ENCODE results near the gene EPM2AIP1. TPM values are rescaled to one million over a fixed set of nuclear protein-coding genes. Genes with fewer than 3 reads are reported as not detected.

Gene EPM2AIP1
- total RNA-seq, 2 experiments from 2014 or later: 21.6 to 28.1 TPM

DNA sequence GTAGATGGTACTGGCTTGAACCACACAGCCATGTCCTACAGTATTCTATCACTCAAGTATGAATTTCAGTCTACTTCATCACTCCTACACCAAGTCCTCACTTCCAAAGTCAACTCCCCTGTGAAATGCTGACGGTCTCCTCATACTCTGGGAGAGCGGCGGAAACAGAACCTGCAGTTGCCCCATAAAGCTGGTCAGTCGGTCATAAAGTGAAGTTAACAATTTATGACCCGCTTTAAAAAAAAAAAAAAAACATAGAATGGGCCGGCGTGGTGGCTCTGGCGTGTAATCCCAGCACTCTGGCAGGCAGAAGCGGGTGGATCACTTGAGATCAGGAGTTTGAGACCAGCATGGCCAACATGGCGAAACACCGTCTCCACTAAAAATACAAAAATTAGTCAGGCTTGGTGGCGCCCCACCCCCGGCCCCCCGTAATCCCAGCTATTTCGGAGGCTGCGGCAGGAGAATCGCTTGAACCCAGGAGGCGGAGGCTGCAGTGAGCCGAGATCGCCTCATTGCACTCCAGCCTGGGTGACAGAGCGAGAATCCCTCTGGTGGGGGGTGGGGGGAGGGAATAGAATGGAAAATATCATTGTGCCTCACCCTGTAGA is 50.2 kb downstream of the EPM2AIP1 start:
- H3K36me3 Mint-ChIP-seq (ENCODE audit: low read depth): peaks cover 7% of the 10 kb centered on the region
- ChIA-PET POLR2A (interaction anchor here (2.2 kb wide), 1 partner anchor 13 kb away, joined by 8 read pairs; no protein-coding TSS in a partner anchor), CTCF (interaction anchor here (1.0 kb wide), 1 partner anchor 37 kb away, joined by 3 read pairs; no protein-coding TSS in a partner anchor)
- no peak overlapping the region for H3K27ac Mint-ChIP-seq
- H3K9me3 Mint-ChIP-seq: peaks cover 8% of the 10 kb centered on the region
- peaks cover 9% of the 10 kb centered on the region for H3K4me1 Mint-ChIP-seq
- H3K27me3 Mint-ChIP-seq: peaks cover 1% of the 10 kb centered on the region
- H3K4me3 Mint-ChIP-seq: no peak overlapping the region
- DNase-seq: no peak

- Mint-ChIP-seq H3K27me3 (no peaks in the 10 kb centered on the region), H3K27ac (no peak overlapping the region), H3K9me3 (peaks cover 2% of the 10 kb centered on the region), H3K4me3 (no peak overlapping the region), H3K36me3 (ENCODE audit: low read depth) (peaks cover under 1% of the 10 kb centered on the region), H3K4me1 (peaks cover 9% of the 10 kb centered on the region)
- POLR2A ChIA-PET: no interaction called here
- DNase-seq: no peak
- CTCF ChIA-PET: no interaction called here
These were observed 51.3 kb downstream of the EPM2AIP1 start for GRCh38 chr3:36941658-36942057.

- Mint-ChIP-seq H3K4me3 (no peak overlapping the region), H3K27me3 (no peaks in the 10 kb centered on the region), H3K9me3 (peaks cover 2% of the 10 kb centered on the region), H3K36me3 (ENCODE audit: low read depth) (no peaks in the 10 kb centered on the region), H3K4me1 (peaks cover 9% of the 10 kb centered on the region), H3K27ac (no peak overlapping the region)
- POLR2A ChIA-PET: no interaction called here
- CTCF ChIA-PET: no interaction called here
- no peak for DNase-seq
These were observed 51.8 kb downstream of the EPM2AIP1 start for GRCh38 chr3:36941162-36941561.

DNA sequence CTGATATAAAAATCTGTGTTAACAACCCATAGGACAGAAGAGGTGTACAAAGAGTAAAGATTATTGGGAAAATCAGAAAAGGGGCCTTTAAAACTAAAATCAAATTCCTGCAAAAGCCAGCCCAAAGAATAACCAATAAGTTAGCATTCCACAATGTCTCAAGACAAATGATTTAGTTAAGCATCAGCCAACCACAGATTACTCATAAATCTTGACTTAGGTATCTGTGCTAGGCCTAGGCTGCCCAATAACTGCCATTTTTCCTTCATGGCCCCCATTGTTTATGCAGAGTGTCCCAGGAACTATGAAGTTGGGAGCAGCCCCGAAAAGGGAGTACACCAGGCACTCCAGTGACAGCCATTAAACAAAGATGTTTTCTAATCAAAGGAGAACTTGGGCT is 55.4 kb downstream of the EPM2AIP1 start:
- Mint-ChIP-seq H3K27ac (no peak overlapping the region), H3K27me3 (no peaks in the 10 kb centered on the region)

More for the DNA sequence above, 55.4 kb downstream of the EPM2AIP1 start:
- CTCF ChIA-PET: no interaction called here
- no peak for DNase-seq
- no peaks in the 10 kb centered on the region for H3K9me3 Mint-ChIP-seq
- H3K4me1 Mint-ChIP-seq: no peaks in the 10 kb centered on the region
- H3K36me3 Mint-ChIP-seq (ENCODE audit: low read depth): no peaks in the 10 kb centered on the region
- POLR2A ChIA-PET: no interaction called here
- H3K4me3 Mint-ChIP-seq: no peak overlapping the region

Other genes starting within 250 kb of the EPM2AIP1 start
- gene DCLK3, start 228.6 kb downstream of the EPM2AIP1 start, total RNA-seq: not detected
- gene TRANK1, start 48.1 kb downstream of the EPM2AIP1 start, total RNA-seq: 10 to 100 TPM; 78.6 to 85.4 TPM
- gene MLH1, start 387 bp upstream of the EPM2AIP1 start, total RNA-seq: 10 to 100 TPM; 50.9 to 57.5 TPM
- 10 to 100 TPM; 40.5 to 43.3 TPM for gene LRRFIP2, start 181.5 kb upstream of the EPM2AIP1 start, total RNA-seq

All from activated CD4-positive, alpha-beta memory T cell treated with anti-CD3 and anti-CD28 coated beads, Interleukin-2, amount 10 ng/mL, durations not matched to agents 7 days and 5 days (primary cell).